Colonic mucosa (tissue), 4 donors: Measurements from ENCODE around the gene SNX30. TPM values are rescaled to one million over a fixed set of nuclear protein-coding genes. Genes with fewer than 3 reads are reported as not detected.

ENCODE experiments used
- DNase-seq: peaks from one replicate; pipeline ENCODE4 v3.0.0-alpha.2; 2020
- H3K27ac ChIP-seq: fragments of 200-600 bp; one replicate; pipeline ENCODE4 v1.8.0; 2021
- H3K27me3 ChIP-seq: fragments of 200-600 bp; one replicate; pipeline ENCODE4 v1.8.0; 2021
- H3K36me3 ChIP-seq: fragments of 200-600 bp; one replicate; pipeline ENCODE4 v1.8.0; 2021
- H3K4me1 ChIP-seq: fragments of 200-600 bp; one replicate; pipeline ENCODE4 v1.8.0; 2021; ENCODE audit warnings: mild to moderate bottlenecking
- H3K4me3 ChIP-seq: fragments of 200-600 bp; one replicate; pipeline ENCODE4 v1.8.0; 2021
- H3K9ac ChIP-seq, 2 donors: one replicate each; pipeline ENCODE4 v1.7.0; 2013; ENCODE audit warnings: control low read depth in 2 of 2, low read depth in 2 of 2, low read length in 2 of 2
- H3K9me3 ChIP-seq: fragments of 200-600 bp; one replicate; pipeline ENCODE4 v1.8.0; 2021
- intact Hi-C: fragments of 100-400 bp; cut with DNase I; formaldehyde crosslinking; loops from one replicate; pipeline ENCODE4 v1.14.1; 2022
- total RNA-seq, 2 donors: library from RNA; stranded (reverse); fragmentation: NEBNext Ultra II Directional in 1 of 2; extraction: Animal tissue kit (Norgen Biotek cat#: 25700) in 1 of 2; gene quantifications; one replicate each; pipeline ENCODE4 v1.2.1, GENCODE V29; 2021
- TF ChIP-seq, protein P1 (sequence below): fragments of 200-600 bp; IDR thresholded peaks from one replicate; pipeline ENCODE4 v1.8.0; 2022; ENCODE audit warnings: antibody characterized with exemption, mild to moderate bottlenecking
- donor health status: healthy.
- donor health status: DM: no; HTN: no; CAD: no.
- donor health status: DM: no; HTN: no; CAD: no.

The SNX30 gene
- total RNA-seq, 2 donors from 2014 or later = 17.1 to 30.3 TPM

DNA sequence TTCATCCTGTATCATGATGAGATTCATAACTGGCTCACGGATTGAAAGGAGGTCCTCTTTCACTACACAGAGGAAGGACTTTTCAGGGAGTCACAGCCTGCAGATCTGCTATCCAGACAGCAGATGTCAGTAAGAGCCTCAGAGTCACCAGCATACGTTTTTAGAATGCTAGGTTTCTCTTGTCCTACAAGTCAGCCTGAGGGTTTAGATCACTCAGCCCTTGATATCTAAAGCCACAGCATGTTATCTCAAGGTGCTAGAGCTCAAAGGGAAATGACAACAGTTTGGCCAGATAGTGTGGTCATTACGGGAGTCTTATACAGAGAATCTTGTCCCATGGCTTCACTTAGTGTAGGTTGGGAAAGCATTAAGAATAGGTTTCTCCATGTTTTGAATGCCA is 171.0 kb downstream of the SNX30 start:
- no peak for DNase-seq
- intact Hi-C loops = no loop called here
- TF ChIP-seq, protein P1, sequence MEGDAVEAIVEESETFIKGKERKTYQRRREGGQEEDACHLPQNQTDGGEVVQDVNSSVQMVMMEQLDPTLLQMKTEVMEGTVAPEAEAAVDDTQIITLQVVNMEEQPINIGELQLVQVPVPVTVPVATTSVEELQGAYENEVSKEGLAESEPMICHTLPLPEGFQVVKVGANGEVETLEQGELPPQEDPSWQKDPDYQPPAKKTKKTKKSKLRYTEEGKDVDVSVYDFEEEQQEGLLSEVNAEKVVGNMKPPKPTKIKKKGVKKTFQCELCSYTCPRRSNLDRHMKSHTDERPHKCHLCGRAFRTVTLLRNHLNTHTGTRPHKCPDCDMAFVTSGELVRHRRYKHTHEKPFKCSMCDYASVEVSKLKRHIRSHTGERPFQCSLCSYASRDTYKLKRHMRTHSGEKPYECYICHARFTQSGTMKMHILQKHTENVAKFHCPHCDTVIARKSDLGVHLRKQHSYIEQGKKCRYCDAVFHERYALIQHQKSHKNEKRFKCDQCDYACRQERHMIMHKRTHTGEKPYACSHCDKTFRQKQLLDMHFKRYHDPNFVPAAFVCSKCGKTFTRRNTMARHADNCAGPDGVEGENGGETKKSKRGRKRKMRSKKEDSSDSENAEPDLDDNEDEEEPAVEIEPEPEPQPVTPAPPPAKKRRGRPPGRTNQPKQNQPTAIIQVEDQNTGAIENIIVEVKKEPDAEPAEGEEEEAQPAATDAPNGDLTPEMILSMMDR = peak; percentile 45
- H3K27ac ChIP-seq = no peak overlapping the region
- H3K27me3 ChIP-seq = no peaks in the 10 kb centered on the region
- no peaks in the 10 kb centered on the region for H3K4me1 ChIP-seq
- no peak overlapping the region for H3K4me3 ChIP-seq
- H3K36me3 ChIP-seq = no peaks in the 10 kb centered on the region
- no peak overlapping the region for H3K9ac ChIP-seq
- no peaks in the 10 kb centered on the region for H3K9me3 ChIP-seq

Other genes starting within 250 kb of the SNX30 start
- gene INIP, start 32.6 kb upstream of the SNX30 start, total RNA-seq = 10 to 100 TPM; 26.1 to 36.1 TPM
- gene SLC46A2, start 140.1 kb downstream of the SNX30 start, total RNA-seq = not detected